Retinal pigment epithelial cell (primary cell): ENCODE measurements around the gene BAHCC1.

ENCODE experiments used
- DNase-seq: peaks from one replicate; pipeline ENCODE4 v3.0.0-alpha.2; 2010; ENCODE audit warnings: low read depth
- H3K4me3 ChIP-seq: 2 replicates; pipeline ENCODE4 v1.5.1; 2011; ENCODE audit warnings: mild to moderate bottlenecking, low read length, control low read depth, moderate library complexity
- TF ChIP-seq, protein P1 (sequence below): conservative IDR thresholded peaks from 2 replicates; pipeline ENCODE4 v1.5.1; 2011; ENCODE audit warnings: low read depth, low read length, control low read depth, inconsistent platforms

The BAHCC1 gene

GRCh38 chr17:81483085-81483861 is 88.0 kb downstream of the BAHCC1 start:
- H3K4me3 ChIP-seq = no peak overlapping the region
- TF ChIP-seq, protein P1, sequence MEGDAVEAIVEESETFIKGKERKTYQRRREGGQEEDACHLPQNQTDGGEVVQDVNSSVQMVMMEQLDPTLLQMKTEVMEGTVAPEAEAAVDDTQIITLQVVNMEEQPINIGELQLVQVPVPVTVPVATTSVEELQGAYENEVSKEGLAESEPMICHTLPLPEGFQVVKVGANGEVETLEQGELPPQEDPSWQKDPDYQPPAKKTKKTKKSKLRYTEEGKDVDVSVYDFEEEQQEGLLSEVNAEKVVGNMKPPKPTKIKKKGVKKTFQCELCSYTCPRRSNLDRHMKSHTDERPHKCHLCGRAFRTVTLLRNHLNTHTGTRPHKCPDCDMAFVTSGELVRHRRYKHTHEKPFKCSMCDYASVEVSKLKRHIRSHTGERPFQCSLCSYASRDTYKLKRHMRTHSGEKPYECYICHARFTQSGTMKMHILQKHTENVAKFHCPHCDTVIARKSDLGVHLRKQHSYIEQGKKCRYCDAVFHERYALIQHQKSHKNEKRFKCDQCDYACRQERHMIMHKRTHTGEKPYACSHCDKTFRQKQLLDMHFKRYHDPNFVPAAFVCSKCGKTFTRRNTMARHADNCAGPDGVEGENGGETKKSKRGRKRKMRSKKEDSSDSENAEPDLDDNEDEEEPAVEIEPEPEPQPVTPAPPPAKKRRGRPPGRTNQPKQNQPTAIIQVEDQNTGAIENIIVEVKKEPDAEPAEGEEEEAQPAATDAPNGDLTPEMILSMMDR = no peak
- DNase-seq = no peak

- no peak for DNase-seq
- no peak overlapping the region for H3K4me3 ChIP-seq
- TF ChIP-seq, protein P1 = no peak
Measured at GRCh38 chr17:81483862-81484194, 88.6 kb downstream of the BAHCC1 start.

- TF ChIP-seq, protein P1 = peak; percentile 65
- peak overlapping the region; percentile 22 for H3K4me3 ChIP-seq
- DNase-seq = no peak
Measured at GRCh38 chr17:81484195-81484979, 89.1 kb downstream of the BAHCC1 start.

GRCh38 chr17:81486199-81486810 is 91.0 kb downstream of the BAHCC1 start:
- DNase-seq = no peak
- H3K4me3 ChIP-seq = no peak overlapping the region
- TF ChIP-seq, protein P1 = no peak

- DNase-seq = no peak
- no peak overlapping the region for H3K4me3 ChIP-seq
- TF ChIP-seq, protein P1 = no peak
Measured at GRCh38 chr17:81487089-81487486, 91.8 kb downstream of the BAHCC1 start.

DNA sequence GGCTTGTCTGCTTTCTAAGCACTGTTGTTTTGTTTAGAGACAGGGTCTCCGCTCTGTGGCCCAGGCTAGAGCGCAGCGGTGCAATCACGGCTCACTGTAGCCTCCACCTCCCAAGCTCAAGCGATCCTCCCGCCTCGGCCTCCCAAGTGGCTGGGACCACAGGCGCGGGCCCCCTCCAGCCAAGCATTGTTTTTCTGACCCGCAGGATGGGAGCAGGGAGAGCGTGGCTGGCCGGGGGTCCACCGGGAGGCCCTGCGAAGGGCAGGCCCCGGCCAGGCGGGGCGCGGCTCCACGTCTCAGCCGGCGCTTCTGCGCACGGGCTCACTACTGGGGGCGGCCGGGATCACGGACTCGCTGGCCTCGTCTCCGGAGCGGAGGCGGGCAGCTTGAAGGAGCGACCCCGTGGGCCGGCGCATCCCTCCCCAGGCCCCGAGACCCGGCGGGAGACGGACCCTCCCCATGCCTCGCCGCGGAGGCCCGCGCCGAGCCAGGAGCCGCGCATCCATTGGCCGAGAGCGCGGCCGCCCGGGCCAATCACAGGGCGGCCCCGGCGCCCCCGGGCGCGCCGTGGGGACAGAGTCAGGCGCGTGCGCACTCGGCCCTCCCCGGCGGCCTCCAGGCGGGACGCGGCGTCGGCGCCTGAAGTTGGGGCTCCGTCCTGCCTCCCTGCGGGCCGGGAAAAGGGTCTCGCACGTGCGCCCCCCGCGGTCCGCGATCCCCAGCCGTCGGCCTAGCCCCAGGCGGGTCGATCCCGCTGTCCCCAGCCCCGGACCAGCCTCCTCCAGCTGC is 92.4 kb downstream of the BAHCC1 start:
- DNase-seq = no peak
- H3K4me3 ChIP-seq = peak overlapping the region; percentile 38
- TF ChIP-seq, protein P1 = no peak
